Activated CD8-positive, alpha-beta T cell treated with anti-CD3 and anti-CD28 coated beads, Interleukin-2, amount 10 ng/mL, durations not matched to agents 7 days and 5 days (primary cell): ENCODE measurements around the gene CCNT2. TPM values are rescaled to one million over a fixed set of nuclear protein-coding genes. Genes with fewer than 3 reads are reported as not detected.
A peak's percentile ranks its signal among the peaks of the same experiment; 100 is the strongest.

ENCODE experiments used
- ATAC-seq: fragments of 150-1000 bp; cut with Tn5 transposase; one replicate; pipeline ENCODE4 v1.10.0; 2021; ENCODE audit warnings: moderate library complexity
- CTCF ChIA-PET: fragments of 350-600 bp; sonication (Branson Sonifier 250); formaldehyde crosslinking; loops from one replicate; lab custom pipeline; 2021; ENCODE audit warnings: antibody characterized with exemption; lab: Charles Lee
- POLR2A ChIA-PET: fragments of 350-600 bp; sonication (Branson Sonifier 250); formaldehyde crosslinking; loops from one replicate; lab custom pipeline; 2021; ENCODE audit warnings: antibody characterized with exemption; lab: Charles Lee
- DNase-seq: peaks from one replicate; pipeline ENCODE4 v3.0.0-alpha.2; 2020
- H3K27ac Mint-ChIP-seq: one replicate; pipeline ENCODE4 v1.8.0; 2021; ENCODE audit warnings: mild to moderate bottlenecking, mixed read lengths
- H3K27me3 Mint-ChIP-seq: one replicate; pipeline ENCODE4 v1.8.0; 2021; ENCODE audit warnings: low read depth, mixed read lengths
- H3K36me3 Mint-ChIP-seq: one replicate; pipeline ENCODE4 v1.8.0; 2021; ENCODE audit warnings: low read depth, mixed read lengths
- H3K4me1 Mint-ChIP-seq: one replicate; pipeline ENCODE4 v1.8.0; 2021; ENCODE audit warnings: low read depth, mixed read lengths
- H3K4me3 Mint-ChIP-seq: one replicate; pipeline ENCODE4 v1.8.0; 2021; ENCODE audit warnings: mild to moderate bottlenecking, mixed read lengths
- H3K9me3 Mint-ChIP-seq: one replicate; pipeline ENCODE4 v1.8.0; 2022; ENCODE audit warnings: mixed read lengths; ENCODE audit not compliant: insufficient read depth
- total RNA-seq, 2 experiments: library from RNA; stranded (reverse); gene quantifications; one replicate each; pipeline ENCODE4 v1.2.3, GENCODE V29; 2021

The CCNT2 gene
- 10 to 100 TPM; 37.7 to 38.0 TPM for total RNA-seq

DNA sequence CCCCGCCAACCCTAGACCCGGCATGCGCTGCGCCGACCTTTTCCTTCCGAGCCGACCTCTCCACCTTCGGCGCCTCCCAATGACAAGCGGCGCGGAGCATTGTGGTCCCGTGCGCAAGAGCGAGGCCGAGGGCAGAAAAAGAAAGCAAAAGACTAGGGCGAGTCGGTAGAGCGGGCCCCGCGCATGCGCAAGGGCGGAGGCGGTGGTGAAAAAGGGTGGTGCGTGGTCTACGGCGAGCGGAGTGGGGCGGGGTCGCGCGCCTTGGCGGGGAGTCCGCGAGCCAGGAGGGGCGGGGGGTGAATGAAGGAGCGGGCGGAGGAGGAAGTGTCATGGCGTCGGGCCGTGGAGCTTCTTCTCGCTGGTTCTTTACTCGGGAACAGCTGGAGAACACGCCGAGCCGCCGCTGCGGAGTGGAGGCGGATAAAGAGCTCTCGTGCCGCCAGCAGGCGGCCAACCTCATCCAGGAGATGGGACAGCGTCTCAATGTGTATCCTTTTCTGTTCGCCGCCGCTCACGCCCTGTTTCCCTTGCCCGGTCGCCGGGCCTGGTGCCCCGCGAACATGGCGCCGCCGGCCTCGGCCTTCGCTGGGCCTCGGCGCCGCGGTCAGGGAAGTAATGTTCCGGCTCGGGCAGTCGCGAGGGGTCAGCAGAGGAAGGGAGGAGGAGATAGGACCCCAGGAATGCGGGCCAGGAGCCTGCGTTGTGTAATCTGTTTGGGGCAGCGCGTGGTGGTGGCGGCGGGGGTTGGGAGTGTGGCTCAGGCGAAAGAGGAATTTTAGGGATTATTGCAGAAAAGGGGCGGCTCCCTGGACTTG is at the start of gene CCNT2:
Gene CCNT2, plus strand, starts transcription at position 297 of the 815 bp plus-strand sequence. Its CDS starts 33 bp downstream, at position 330.
- H3K4me1 Mint-ChIP-seq: peaks cover 34% of the 10 kb centered on the region
- DNase-seq: peak; percentile 99
- peak within 1 kb of the TSS; percentile 98 for H3K4me3 Mint-ChIP-seq
- H3K27me3 Mint-ChIP-seq: peaks cover 4% of the 10 kb centered on the region
- H3K36me3 Mint-ChIP-seq: peaks cover 31% of the 10 kb centered on the region
- H3K9me3 Mint-ChIP-seq: no peaks in the 10 kb centered on the region
- H3K27ac Mint-ChIP-seq: peak within 1 kb of the TSS; percentile 97
- peak; percentile 91 for ATAC-seq
- POLR2A ChIA-PET: interaction anchor here (1.0 to 1.7 kb wide), 6 partner anchors 8 to 612 kb away, joined by 3 to 9 read pairs (median 3); partner anchors contain the start of genes R3HDM1 and ZRANB3
- CTCF ChIA-PET: no interaction called here

DNA sequence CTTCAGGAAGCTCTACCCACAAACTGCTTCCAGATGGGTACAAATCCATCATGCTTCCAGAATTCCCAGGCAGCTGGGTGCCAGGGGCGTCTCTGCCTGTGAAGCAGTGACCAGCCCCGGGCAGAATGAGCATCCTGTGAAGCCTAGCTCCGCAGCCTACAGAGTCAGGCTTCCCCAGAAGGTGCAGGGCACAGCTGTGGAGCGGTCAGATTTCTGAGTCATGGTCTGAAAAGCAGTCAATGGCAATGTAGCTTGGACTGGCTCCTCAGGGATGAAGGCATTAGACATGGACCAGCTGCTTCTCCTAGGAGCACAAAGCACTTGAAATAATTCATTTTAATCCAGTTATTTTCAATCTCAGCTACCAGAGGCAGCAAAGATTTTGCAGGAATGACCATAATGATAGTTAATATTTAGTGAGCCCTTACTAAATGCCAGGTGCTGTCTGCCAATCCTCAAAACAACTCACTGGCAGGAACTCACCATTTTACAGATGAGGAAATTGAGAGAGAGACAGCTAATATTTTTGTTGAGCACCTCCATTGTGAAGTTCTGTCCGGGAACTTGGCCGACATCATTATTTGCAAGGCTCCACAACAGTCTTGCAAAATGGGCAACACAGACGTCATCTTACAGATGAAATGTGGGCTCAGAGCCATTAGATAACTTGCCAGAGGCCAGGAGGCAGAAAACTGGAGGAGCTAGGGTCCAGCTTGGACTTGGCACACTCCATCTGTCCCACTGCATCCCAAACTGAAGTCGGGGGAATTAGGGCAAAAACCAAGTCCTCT is 48.5 kb upstream of the CCNT2 start:
- CTCF ChIA-PET: no interaction called here
- no peak for DNase-seq
- Mint-ChIP-seq H3K27me3 (no peaks in the 10 kb centered on the region), H3K9me3 (no peaks in the 10 kb centered on the region), H3K27ac (no peak overlapping the region), H3K4me3 (no peak overlapping the region), H3K36me3 (no peaks in the 10 kb centered on the region), H3K4me1 (no peaks in the 10 kb centered on the region)
- POLR2A ChIA-PET: no interaction called here
- ATAC-seq: no peak

DNA sequence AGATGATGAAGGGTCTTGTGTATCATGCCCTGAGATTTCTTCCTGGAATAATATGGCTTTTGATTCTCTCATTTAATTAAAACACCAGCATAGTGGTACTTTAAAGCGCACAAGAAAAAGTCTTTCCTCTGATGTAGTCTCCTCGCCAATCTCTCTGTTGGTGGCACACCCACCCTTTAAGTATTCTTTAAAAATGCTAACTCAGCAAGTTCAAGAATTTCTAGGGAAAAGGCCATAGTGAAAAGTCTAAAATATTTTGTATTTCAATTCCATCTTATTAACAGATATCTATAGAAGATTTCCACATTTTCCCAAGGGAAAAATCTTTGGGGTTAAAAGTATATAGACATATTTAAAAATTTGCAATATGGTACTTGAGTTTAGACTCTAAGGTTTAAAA is 45.5 kb upstream of the CCNT2 start:
- no peaks in the 10 kb centered on the region for H3K4me1 Mint-ChIP-seq
- DNase-seq (no peak), ATAC-seq (no peak)
- H3K27ac Mint-ChIP-seq: no peak overlapping the region
- H3K4me3 Mint-ChIP-seq: no peak overlapping the region
- H3K27me3 Mint-ChIP-seq: no peaks in the 10 kb centered on the region
- H3K36me3 Mint-ChIP-seq: no peaks in the 10 kb centered on the region
- CTCF ChIA-PET: no interaction called here
- POLR2A ChIA-PET: no interaction called here
- H3K9me3 Mint-ChIP-seq: no peaks in the 10 kb centered on the region

DNA sequence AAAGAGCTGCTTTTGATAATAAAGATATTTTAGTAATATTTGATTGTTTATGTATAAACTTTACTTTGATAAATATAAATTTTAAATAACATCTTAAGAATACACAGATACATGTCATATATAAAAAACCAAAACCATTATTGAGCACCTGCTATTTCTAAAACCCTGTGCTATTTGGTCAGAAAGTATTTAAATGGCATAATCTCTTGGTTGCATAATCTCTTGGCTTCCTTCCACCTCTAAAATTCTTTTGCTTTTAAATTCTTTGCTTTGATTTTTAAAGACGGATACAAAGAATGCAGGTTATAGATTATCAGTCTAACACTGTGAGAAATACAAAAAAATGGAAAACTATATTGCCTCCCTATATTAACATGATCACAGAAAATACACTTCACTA is 43.3 kb upstream of the CCNT2 start:
- Mint-ChIP-seq H3K36me3 (no peaks in the 10 kb centered on the region), H3K27me3 (no peaks in the 10 kb centered on the region), H3K27ac (no peak overlapping the region), H3K4me3 (no peak overlapping the region), H3K4me1 (no peaks in the 10 kb centered on the region), H3K9me3 (no peaks in the 10 kb centered on the region)
- CTCF ChIA-PET: no interaction called here
- POLR2A ChIA-PET: no interaction called here
- DNase-seq: no peak
- ATAC-seq: no peak

DNA sequence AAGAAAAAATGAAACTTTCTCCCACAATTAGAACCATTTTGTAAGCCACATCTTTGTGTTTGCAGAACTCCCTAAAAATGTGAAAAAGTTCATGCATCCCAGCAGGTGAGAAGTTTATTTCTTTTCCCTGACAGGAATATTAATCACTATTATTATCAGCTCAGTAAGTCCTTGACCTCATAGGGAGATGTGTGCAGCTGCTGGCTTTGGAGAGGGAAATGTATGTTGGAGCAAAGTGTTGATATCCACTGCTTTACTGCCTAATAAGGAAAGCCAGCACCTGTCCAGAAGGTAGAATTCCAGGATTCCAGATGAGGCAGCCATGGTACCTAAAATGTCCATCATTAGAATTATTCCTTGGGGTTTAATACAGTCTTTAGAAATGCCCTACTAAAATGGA is 35.8 kb upstream of the CCNT2 start:
- DNase-seq (no peak), ATAC-seq (no peak)
- CTCF ChIA-PET: no interaction called here
- POLR2A ChIA-PET: no interaction called here
- H3K9me3 Mint-ChIP-seq: no peaks in the 10 kb centered on the region
- no peaks in the 10 kb centered on the region for H3K36me3 Mint-ChIP-seq
- H3K27ac Mint-ChIP-seq: no peak overlapping the region
- no peak overlapping the region for H3K4me3 Mint-ChIP-seq
- no peaks in the 10 kb centered on the region for H3K27me3 Mint-ChIP-seq
- H3K4me1 Mint-ChIP-seq: no peaks in the 10 kb centered on the region

DNA sequence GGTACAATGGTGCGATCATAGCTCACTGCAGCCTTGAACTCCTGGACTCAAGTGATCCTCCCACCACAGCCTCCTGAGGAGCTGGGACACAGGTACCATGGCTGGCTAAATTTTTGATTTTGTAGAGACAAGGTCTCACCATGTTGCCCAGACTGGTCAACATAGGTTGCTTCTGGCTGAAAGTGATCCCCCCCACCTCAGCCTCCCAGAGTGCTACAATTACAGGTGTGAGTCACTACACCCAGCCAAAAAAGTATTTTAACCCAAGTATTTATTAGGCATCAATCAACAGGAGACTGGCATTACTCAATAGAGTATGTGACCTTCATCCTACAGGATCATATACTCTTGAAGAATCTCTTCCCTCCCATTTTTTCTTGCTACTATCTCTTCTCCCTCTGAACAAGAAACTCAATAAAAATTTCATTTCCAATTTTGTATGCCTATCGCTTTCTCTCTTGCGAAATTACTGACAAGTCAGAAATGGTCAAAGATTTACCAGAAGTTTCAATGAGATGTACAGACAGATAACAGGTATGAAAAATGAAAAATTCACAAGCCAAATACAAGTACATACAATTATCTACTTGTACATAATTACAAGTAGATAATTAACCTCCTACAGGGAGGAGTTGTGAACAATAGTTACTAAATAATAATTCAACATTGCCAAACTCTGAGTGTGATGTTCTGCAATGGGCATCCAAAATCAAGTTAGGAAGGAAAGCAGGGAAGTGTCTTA is 34.9 kb upstream of the CCNT2 start:
- Mint-ChIP-seq H3K36me3 (no peaks in the 10 kb centered on the region), H3K4me1 (no peaks in the 10 kb centered on the region), H3K27ac (no peak overlapping the region), H3K9me3 (no peaks in the 10 kb centered on the region), H3K4me3 (no peak overlapping the region), H3K27me3 (no peaks in the 10 kb centered on the region)
- ChIA-PET CTCF (no interaction called here), POLR2A (no interaction called here)
- no peak for ATAC-seq
- no peak for DNase-seq

DNA sequence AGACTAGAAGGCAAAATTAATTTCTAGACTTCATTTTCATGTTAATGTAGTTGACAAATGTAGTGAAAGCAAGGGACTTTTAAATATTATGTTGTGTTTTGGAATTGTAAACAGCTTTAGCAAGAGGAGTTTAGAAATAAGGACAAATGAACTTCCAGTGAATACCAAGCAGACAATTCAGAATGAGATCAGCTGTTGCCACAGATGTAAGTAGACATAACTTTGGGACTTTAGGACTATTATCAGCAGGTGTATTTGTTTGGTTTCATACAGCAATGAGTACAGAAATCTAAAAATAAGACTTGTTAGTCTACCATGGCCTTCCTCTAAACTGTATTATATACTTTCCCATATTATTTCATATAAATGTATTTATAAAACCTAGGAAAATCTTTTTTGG is 34.2 kb upstream of the CCNT2 start:
- POLR2A ChIA-PET: no interaction called here

DNA sequence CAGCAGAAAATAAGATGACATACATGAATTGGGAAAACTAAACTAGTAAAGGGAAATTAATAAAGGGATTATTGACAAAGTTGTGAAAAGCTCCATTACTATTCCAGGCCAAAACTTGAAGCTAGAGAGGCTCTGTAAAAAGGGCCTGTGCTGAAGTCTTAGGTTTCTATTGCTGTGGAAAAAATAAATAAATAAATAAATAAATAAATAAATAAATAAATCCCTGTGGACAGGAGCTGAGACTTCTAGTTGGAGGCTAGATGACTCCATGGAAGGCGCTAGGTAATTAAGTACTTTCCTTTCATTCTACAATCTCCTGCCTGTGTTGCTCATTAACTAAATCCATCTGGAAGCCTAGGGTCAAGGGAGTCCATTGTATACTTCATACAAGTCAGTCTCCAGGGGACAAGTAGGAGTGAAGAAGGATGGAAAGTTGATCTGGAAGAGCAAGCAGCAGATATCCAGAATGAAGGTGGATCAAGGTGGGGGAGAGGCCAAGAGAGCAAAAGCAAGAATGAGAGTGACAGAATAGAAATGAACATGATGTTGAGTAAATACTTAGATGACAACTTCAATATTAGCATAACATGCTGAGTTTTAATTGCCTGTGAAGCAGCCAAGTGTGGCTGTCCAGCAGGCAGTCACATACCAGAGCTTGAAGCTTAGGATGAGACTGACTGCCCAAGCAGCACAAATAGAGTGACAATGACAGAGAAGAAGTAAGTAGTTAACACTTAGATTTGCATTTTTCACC is 26.2 kb upstream of the CCNT2 start:
- no peak for ATAC-seq
- POLR2A ChIA-PET: no interaction called here
- H3K4me1 Mint-ChIP-seq: no peaks in the 10 kb centered on the region

More for the DNA sequence above, 34.2 kb upstream of the CCNT2 start:
- DNase-seq: no peak
- Mint-ChIP-seq H3K4me3 (no peak overlapping the region), H3K27me3 (no peaks in the 10 kb centered on the region), H3K9me3 (no peaks in the 10 kb centered on the region), H3K36me3 (no peaks in the 10 kb centered on the region), H3K27ac (no peak overlapping the region), H3K4me1 (no peaks in the 10 kb centered on the region)
- ATAC-seq: no peak
- CTCF ChIA-PET: no interaction called here

DNA sequence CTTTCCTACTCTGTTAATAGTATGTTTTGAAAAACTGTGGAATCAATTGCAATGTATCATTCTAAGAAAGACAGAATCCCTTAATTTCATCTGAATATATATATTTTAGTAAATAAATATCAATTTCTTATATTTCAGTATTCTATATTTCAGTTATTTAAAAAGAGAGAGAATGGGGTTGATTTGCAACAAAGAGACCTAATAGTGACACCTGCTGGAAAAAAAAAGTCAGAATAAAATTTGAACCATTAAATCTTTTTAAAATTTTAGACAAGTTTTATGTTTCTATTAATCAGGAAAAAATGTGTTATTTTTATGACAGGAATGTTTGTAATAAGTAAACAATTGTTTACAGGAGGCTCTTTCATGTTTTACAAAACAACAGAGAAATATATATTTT is 20.7 kb upstream of the CCNT2 start:
- Mint-ChIP-seq H3K4me3 (no peak overlapping the region), H3K36me3 (no peaks in the 10 kb centered on the region), H3K27me3 (peaks cover 6% of the 10 kb centered on the region), H3K27ac (no peak overlapping the region), H3K4me1 (no peaks in the 10 kb centered on the region), H3K9me3 (no peaks in the 10 kb centered on the region)
- DNase-seq: no peak
- POLR2A ChIA-PET: no interaction called here
- CTCF ChIA-PET: interaction anchor here (0.9 to 1.9 kb wide), 4 partner anchors 19 to 447 kb away, joined by 4 to 10 read pairs (median 4); no protein-coding TSS in a partner anchor
- no peak for ATAC-seq

More for the DNA sequence above, 26.2 kb upstream of the CCNT2 start:
- H3K36me3 Mint-ChIP-seq: no peaks in the 10 kb centered on the region
- H3K27ac Mint-ChIP-seq: no peak overlapping the region
- peaks cover 9% of the 10 kb centered on the region for H3K27me3 Mint-ChIP-seq
- H3K9me3 Mint-ChIP-seq: no peaks in the 10 kb centered on the region
- DNase-seq: no peak
- no peak overlapping the region for H3K4me3 Mint-ChIP-seq
- CTCF ChIA-PET: no interaction called here

DNA sequence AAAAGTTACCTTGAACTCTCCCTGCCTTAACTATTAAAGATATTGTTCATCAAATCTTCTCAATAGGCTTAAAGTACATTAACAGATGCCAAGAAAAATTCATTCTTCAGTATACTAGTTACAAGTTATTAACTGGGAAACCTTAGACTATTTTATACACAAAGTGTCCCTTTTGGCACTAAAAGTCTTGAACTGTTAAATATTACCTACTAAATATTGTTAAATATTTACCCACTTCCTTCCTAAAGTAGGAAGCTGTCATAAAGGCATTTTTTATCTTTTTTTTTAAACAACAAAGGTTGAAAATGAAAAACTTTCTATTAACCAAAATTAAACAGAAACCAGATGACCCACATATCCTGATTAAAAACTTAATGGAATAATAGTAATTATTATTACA is 19.4 kb upstream of the CCNT2 start:
- H3K27me3 Mint-ChIP-seq: peaks cover 9% of the 10 kb centered on the region
- no peaks in the 10 kb centered on the region for H3K4me1 Mint-ChIP-seq
- no peak for ATAC-seq
- DNase-seq: no peak
- no peaks in the 10 kb centered on the region for H3K36me3 Mint-ChIP-seq
- H3K4me3 Mint-ChIP-seq: no peak overlapping the region
- no peak overlapping the region for H3K27ac Mint-ChIP-seq
- POLR2A ChIA-PET: no interaction called here
- CTCF ChIA-PET: interaction anchor here (1.3 to 1.9 kb wide), 2 partner anchors 17 to 446 kb away, joined by 4 to 5 read pairs; no protein-coding TSS in a partner anchor
- H3K9me3 Mint-ChIP-seq: no peaks in the 10 kb centered on the region

DNA sequence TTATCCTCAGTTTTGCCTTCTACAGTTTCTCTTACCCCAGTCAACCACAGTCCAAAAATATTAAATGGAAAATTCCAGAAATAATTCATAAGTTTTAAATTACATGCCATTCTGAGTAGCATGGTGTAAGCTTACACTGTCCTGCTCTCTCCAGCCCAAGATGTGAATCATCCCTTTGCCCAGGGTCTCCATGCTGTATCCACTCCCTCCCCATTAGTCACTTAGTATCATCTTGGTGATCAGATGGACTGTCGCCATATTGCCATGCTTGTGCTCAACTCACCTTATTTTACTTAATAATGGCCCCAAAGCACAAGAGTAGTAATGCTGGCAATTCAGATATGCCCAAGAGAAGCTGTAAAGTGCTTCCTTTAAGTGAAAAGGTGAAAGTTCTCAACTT is 18.5 kb upstream of the CCNT2 start:
- CTCF ChIA-PET: interaction anchor here (1.0 to 1.4 kb wide), 2 partner anchors 440 to 450 kb away, joined by 3 read pairs; no protein-coding TSS in a partner anchor
- POLR2A ChIA-PET: no interaction called here
- no peak for DNase-seq
- no peak for ATAC-seq
- Mint-ChIP-seq H3K9me3 (no peaks in the 10 kb centered on the region), H3K4me1 (no peaks in the 10 kb centered on the region), H3K27ac (no peak overlapping the region), H3K4me3 (no peak overlapping the region), H3K27me3 (peaks cover 11% of the 10 kb centered on the region), H3K36me3 (no peaks in the 10 kb centered on the region)
